ENCODE results near the gene HERC5.
"Not testable (repeated sequence)": the region's sequence is repeated elsewhere in the genome, so short reads cannot be mapped to it uniquely, and the experiment has no call there.

HERC5 gene

GRCh38 chr4:88448211-88448765 lies 8.6 kb upstream of the HERC5 start:
- not testable (repeated sequence) for DNase-seq (ENCODE audit: low spot score)

GRCh38 chr4:88448889-88449288 lies 8.0 kb upstream of the HERC5 start:
- DNase-seq (ENCODE audit: low spot score) = no peak

GRCh38 chr4:88449290-88449689 lies 7.6 kb upstream of the HERC5 start:
- DNase-seq (ENCODE audit: low spot score) = no peak

GRCh38 chr4:88451205-88451604 lies 5.7 kb upstream of the HERC5 start:
- no peak for DNase-seq (ENCODE audit: low spot score)

GRCh38 chr4:88452912-88453311 lies 4.0 kb upstream of the HERC5 start:
- no peak for DNase-seq (ENCODE audit: low spot score)

GRCh38 chr4:88457307-88458103 lies 586 bp downstream of the HERC5 start:
- DNase-seq (ENCODE audit: low spot score) = peak; percentile 70

GRCh38 chr4:88458104-88458740 lies 1.3 kb downstream of the HERC5 start:
- DNase-seq (ENCODE audit: low spot score) = no peak

GRCh38 chr4:88465653-88466192 lies 8.8 kb downstream of the HERC5 start:
- no peak for DNase-seq (ENCODE audit: low spot score)

GRCh38 chr4:88467392-88467791 lies 10.5 kb downstream of the HERC5 start:
- no peak for DNase-seq (ENCODE audit: low spot score)

GRCh38 chr4:88477229-88477860 lies 20.4 kb downstream of the HERC5 start:
- DNase-seq (ENCODE audit: low spot score) = no peak

- no peak for DNase-seq (ENCODE audit: low spot score)
Observed at GRCh38 chr4:88478247-88478646, 21.3 kb downstream of the HERC5 start.

GRCh38 chr4:88481537-88481936 lies 24.6 kb downstream of the HERC5 start:
- no peak for DNase-seq (ENCODE audit: low spot score)

GRCh38 chr4:88489100-88489761 lies 32.3 kb downstream of the HERC5 start:
- no peak for DNase-seq (ENCODE audit: low spot score)

GRCh38 chr4:88497859-88498409 lies 41.0 kb downstream of the HERC5 start:
- DNase-seq (ENCODE audit: low spot score) = no peak

GRCh38 chr4:88503344-88503743 lies 46.4 kb downstream of the HERC5 start:
- no peak for DNase-seq (ENCODE audit: low spot score)

GRCh38 chr4:88511236-88511635 lies 54.3 kb downstream of the HERC5 start:
- no peak for DNase-seq (ENCODE audit: low spot score)

GRCh38 chr4:88514557-88515511 lies 57.9 kb downstream of the HERC5 start:
- DNase-seq (ENCODE audit: low spot score) = no peak

- no peak for DNase-seq (ENCODE audit: low spot score)
Observed at GRCh38 chr4:88516746-88517145, 59.8 kb downstream of the HERC5 start.

GRCh38 chr4:88517825-88518224 lies 60.9 kb downstream of the HERC5 start:
- no peak for DNase-seq (ENCODE audit: low spot score)

GRCh38 chr4:88518911-88519310 lies 62.0 kb downstream of the HERC5 start:
- no peak for DNase-seq (ENCODE audit: low spot score)

Measured in left forelimb (tissue), 1 donor.